ENCODE measurements around the gene CD109.

DNA sequence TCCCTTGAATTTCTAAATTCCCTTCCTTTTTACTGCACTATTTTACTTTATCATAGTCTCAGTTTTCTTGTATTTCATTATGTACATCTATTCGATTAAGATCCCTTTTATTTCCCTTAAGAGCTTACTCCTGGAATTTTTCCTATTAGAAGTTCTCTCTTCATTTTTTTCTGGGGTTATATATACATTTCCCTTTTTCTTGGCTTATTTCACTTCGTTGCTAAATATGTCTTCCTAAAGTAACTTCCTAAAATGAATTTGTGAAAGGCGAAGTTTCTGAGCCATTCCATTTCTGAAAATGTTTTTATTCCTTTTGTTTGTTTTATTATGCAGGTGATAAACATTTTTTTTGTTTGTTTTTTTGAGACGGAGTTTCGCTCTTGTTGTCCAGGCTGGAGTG lies 5.9 kb upstream of the CD109 start:
- TF ChIP-seq ARNTL (CRISPR knock-in tag; IDR thresholded peaks at IDR 0.05; ENCODE audit: borderline replicate concordance, low read depth) (no peak), CSDC2 (CRISPR knock-in tag; IDR thresholded peaks at IDR 0.05) (no peak), ZFP3 (CRISPR knock-in tag; IDR thresholded peaks at IDR 0.05) (no peak), BACH2 (CRISPR knock-in tag; IDR thresholded peaks at IDR 0.05; ENCODE audit: borderline replicate concordance) (no peak), ZNF70 (CRISPR knock-in tag; IDR thresholded peaks at IDR 0.05) (no peak), ZNF565 (CRISPR knock-in tag; conservative IDR thresholded peaks at IDR 0.05; ENCODE audit: low read depth) (no peak), PATZ1 (CRISPR knock-in tag; IDR thresholded peaks at IDR 0.05; ENCODE audit: borderline replicate concordance) (no peak), ISL1 (CRISPR knock-in tag; IDR thresholded peaks at IDR 0.05) (no peak), ZFP30 (CRISPR knock-in tag; IDR thresholded peaks at IDR 0.05) (no peak), CREB5 (CRISPR knock-in tag; IDR thresholded peaks at IDR 0.05; ENCODE audit: low read depth) (no peak), TCF4 (CRISPR knock-in tag; IDR thresholded peaks at IDR 0.05; ENCODE audit: borderline replicate concordance) (no peak), TOX (CRISPR knock-in tag; IDR thresholded peaks at IDR 0.05; ENCODE audit: borderline replicate concordance) (no peak)
- TF ChIP-seq, protein P1, sequence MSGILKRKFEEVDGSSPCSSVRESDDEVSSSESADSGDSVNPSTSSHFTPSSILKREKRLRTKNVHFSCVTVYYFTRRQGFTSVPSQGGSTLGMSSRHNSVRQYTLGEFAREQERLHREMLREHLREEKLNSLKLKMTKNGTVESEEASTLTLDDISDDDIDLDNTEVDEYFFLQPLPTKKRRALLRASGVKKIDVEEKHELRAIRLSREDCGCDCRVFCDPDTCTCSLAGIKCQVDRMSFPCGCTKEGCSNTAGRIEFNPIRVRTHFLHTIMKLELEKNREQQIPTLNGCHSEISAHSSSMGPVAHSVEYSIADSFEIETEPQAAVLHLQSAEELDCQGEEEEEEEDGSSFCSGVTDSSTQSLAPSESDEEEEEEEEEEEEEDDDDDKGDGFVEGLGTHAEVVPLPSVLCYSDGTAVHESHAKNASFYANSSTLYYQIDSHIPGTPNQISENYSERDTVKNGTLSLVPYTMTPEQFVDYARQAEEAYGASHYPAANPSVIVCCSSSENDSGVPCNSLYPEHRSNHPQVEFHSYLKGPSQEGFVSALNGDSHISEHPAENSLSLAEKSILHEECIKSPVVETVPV (CRISPR knock-in tag; IDR thresholded peaks at IDR 0.05): no peak
- TF ChIP-seq, protein P2, sequence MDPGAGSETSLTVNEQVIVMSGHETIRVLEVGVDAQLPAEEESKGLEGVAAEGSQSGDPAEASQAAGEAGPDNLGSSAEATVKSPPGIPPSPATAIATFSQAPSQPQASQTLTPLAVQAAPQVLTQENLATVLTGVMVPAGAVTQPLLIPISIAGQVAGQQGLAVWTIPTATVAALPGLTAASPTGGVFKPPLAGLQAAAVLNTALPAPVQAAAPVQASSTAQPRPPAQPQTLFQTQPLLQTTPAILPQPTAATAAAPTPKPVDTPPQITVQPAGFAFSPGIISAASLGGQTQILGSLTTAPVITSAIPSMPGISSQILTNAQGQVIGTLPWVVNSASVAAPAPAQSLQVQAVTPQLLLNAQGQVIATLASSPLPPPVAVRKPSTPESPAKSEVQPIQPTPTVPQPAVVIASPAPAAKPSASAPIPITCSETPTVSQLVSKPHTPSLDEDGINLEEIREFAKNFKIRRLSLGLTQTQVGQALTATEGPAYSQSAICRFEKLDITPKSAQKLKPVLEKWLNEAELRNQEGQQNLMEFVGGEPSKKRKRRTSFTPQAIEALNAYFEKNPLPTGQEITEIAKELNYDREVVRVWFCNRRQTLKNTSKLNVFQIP (CRISPR knock-in tag; IDR thresholded peaks at IDR 0.05; ENCODE audit: borderline replicate concordance, low read depth): no peak

Data from SK-N-SH treated with all-trans-retinoic acid at 6 μM for 48 hours (cell line).